Measurements from ENCODE around the gene NUDT12.

DNA sequence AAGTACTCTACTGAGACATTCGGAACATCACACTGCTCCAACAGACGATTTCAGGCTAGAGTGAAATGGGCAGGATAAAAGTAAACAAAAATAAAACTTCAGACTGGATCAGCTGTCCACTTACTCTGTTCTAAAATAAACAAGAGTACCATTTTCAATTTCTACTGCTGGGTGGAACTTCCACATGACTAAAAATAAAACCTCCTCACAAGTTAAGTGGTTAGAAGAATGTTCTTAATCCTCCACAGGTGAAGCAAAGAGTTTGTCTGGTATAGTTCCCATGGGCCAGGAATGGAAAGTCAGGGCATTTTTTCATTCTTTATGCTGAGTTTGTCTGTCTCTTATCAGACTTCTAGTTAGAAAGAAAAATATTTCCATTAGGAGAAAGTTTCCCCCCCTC, 15.7 kb downstream of the NUDT12 start:
- TF ChIP-seq, protein P1, sequence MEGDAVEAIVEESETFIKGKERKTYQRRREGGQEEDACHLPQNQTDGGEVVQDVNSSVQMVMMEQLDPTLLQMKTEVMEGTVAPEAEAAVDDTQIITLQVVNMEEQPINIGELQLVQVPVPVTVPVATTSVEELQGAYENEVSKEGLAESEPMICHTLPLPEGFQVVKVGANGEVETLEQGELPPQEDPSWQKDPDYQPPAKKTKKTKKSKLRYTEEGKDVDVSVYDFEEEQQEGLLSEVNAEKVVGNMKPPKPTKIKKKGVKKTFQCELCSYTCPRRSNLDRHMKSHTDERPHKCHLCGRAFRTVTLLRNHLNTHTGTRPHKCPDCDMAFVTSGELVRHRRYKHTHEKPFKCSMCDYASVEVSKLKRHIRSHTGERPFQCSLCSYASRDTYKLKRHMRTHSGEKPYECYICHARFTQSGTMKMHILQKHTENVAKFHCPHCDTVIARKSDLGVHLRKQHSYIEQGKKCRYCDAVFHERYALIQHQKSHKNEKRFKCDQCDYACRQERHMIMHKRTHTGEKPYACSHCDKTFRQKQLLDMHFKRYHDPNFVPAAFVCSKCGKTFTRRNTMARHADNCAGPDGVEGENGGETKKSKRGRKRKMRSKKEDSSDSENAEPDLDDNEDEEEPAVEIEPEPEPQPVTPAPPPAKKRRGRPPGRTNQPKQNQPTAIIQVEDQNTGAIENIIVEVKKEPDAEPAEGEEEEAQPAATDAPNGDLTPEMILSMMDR (IDR thresholded peaks at IDR 0.05), result no peak
- TF ChIP-seq ZFX (IDR thresholded peaks at IDR 0.05; ENCODE audit: borderline replicate concordance), result no peak
